ENCODE results near the gene CD200R1L. TPM values are rescaled to one million over a fixed set of nuclear protein-coding genes. Genes with fewer than 3 reads are reported as not detected.

CD200R1L gene
- total RNA-seq, 2 experiments from 2014 or later, result not detected

Other genes with a start within 250 kb of the CD200R1L start
- 1 to 10 TPM in 1 of 2 experiments, under 1 TPM in 1; 0.35 to 1.5 TPM for gene CCDC80, start 205.7 kb downstream of the CD200R1L start, total RNA-seq
- gene CD200R1, start 128.2 kb upstream of the CD200R1L start, total RNA-seq, result 10 to 100 TPM in 1 of 2 experiments, 1 to 10 TPM in 1; 9.5 to 11.7 TPM
- 10 to 100 TPM; 24.6 to 25.3 TPM for gene GTPBP8, start 144.1 kb upstream of the CD200R1L start, total RNA-seq

Measured in activated CD8-positive, alpha-beta memory T cell treated with anti-CD3 and anti-CD28 coated beads, Interleukin-2, amount 10 ng/mL, durations not matched to agents 7 days and 5 days (primary cell).